Karpas-422 (cell line): ENCODE results near the gene CCNY. TPM values are rescaled to one million over a fixed set of nuclear protein-coding genes. Genes with fewer than 3 reads are reported as not detected.

ENCODE experiments used
- DNase-seq: peaks from one replicate; pipeline ENCODE4 v3.0.0-alpha.2; 2015
- H2AFZ ChIP-seq: fragments of 200-600 bp; sonication (generic); 2 replicates; pipeline ENCODE4 v1.6.1; 2014; ENCODE audit warnings: antibody characterized with exemption, low read length, mixed read lengths
- H3K27ac ChIP-seq: fragments of 200-600 bp; sonication (generic); 2 replicates; pipeline ENCODE4 v1.5.1; 2014; ENCODE audit warnings: mild to moderate bottlenecking, low read length, moderate library complexity
- H3K27me3 ChIP-seq: fragments of 200-600 bp; sonication (generic); 2 replicates; pipeline ENCODE4 v1.6.1; 2014; ENCODE audit warnings: low read length, mixed read lengths
- H3K36me3 ChIP-seq: fragments of 200-600 bp; sonication (generic); 2 replicates; pipeline ENCODE4 v1.6.1; 2014; ENCODE audit warnings: low read length, mixed read lengths; ENCODE audit not compliant: insufficient read depth
- H3K4me1 ChIP-seq: fragments of 200-600 bp; sonication (generic); 2 replicates; pipeline ENCODE4 v1.6.1; 2014; ENCODE audit warnings: mild to moderate bottlenecking, low read length, mixed read lengths
- H3K4me2 ChIP-seq: fragments of 200-600 bp; sonication (generic); 2 replicates; pipeline ENCODE4 v1.6.1; 2014; ENCODE audit warnings: low read length, low read depth, mild to moderate bottlenecking; ENCODE audit not compliant: poor library complexity, severe bottlenecking
- H3K4me3 ChIP-seq: fragments of 200-600 bp; sonication (generic); 2 replicates; pipeline ENCODE4 v1.5.1; 2014; ENCODE audit warnings: mild to moderate bottlenecking, antibody characterized with exemption, low read length, mixed read lengths
- H3K79me2 ChIP-seq: fragments of 200-600 bp; sonication (generic); 2 replicates; pipeline ENCODE4 v1.6.1; 2014; ENCODE audit warnings: mild to moderate bottlenecking, low read length, mixed read lengths
- H3K9ac ChIP-seq: fragments of 200-600 bp; sonication (generic); 2 replicates; pipeline ENCODE4 v1.6.0; 2014; ENCODE audit warnings: low read length
- H3K9me2 ChIP-seq: fragments of 200-600 bp; sonication (generic), shearing (Covaris generic); replicated peaks from 2 replicates; pipeline ENCODE4 v1.6.0; 2014; ENCODE audit warnings: mild to moderate bottlenecking, low read length, moderate library complexity; ENCODE audit not compliant: insufficient read depth
- H3K9me3 ChIP-seq: fragments of 300-700, 200-600 bp; sonication (generic); 2 replicates; pipeline ENCODE4 v1.6.1; 2014; ENCODE audit warnings: low read length, mixed read lengths
- H4K20me1 ChIP-seq: fragments of 200-600 bp; sonication (generic); 2 replicates; pipeline ENCODE4 v1.6.1; 2014; ENCODE audit warnings: mild to moderate bottlenecking, antibody characterized with exemption, low read length, low read depth; ENCODE audit not compliant: insufficient read depth
- total RNA-seq: library from RNA; depleted of rRNA; stranded (reverse); fragments of >200 nt; shearing (Covaris generic); gene quantifications from 2 replicates; pipeline ENCODE4 v1.2.3, GENCODE V29; 2014; ENCODE audit warnings: low replicate concordance

CCNY gene
- total RNA-seq, 1 experiment from 2014 or later, result 19.4 TPM

GRCh38 chr10:35580423-35580770 is 244.1 kb downstream of the CCNY start:
- Histone ChIP-seq H3K4me3 (no peak overlapping the region), H3K27me3 (no peaks in the 10 kb centered on the region), H3K79me2 (no peaks in the 10 kb centered on the region), H4K20me1 (no peaks in the 10 kb centered on the region), H3K36me3 (no peaks in the 10 kb centered on the region), H3K9me3 (no peaks in the 10 kb centered on the region), H3K4me1 (no peaks in the 10 kb centered on the region; the same call in 1 of the 2 replicates), H3K4me2 (no peak overlapping the region), H3K27ac (no peak overlapping the region), H2AFZ (no peak overlapping the region), H3K9me2 (no peaks in the 10 kb centered on the region), H3K9ac (no peak overlapping the region)
- DNase-seq, result no peak

- no peaks in the 10 kb centered on the region for H3K79me2 ChIP-seq
- H3K9me2 ChIP-seq, result no peaks in the 10 kb centered on the region
- H4K20me1 ChIP-seq, result no peaks in the 10 kb centered on the region
- DNase-seq, result no peak
- H3K4me2 ChIP-seq, result no peak overlapping the region
- no peak overlapping the region for H3K4me3 ChIP-seq
- H3K36me3 ChIP-seq, result no peaks in the 10 kb centered on the region
- H3K9me3 ChIP-seq, result no peaks in the 10 kb centered on the region
- no peak overlapping the region for H3K9ac ChIP-seq
- H3K27me3 ChIP-seq, result no peaks in the 10 kb centered on the region
- H3K4me1 ChIP-seq, result no peaks in the 10 kb centered on the region; the same call in 1 of the 2 replicates
- H3K27ac ChIP-seq, result no peak overlapping the region
- no peak overlapping the region for H2AFZ ChIP-seq
Measured at GRCh38 chr10:35581655-35582054, 245.3 kb downstream of the CCNY start.

- Histone ChIP-seq H4K20me1 (no peaks in the 10 kb centered on the region), H3K36me3 (no peaks in the 10 kb centered on the region), H3K4me2 (no peak overlapping the region), H3K79me2 (no peaks in the 10 kb centered on the region), H3K9me3 (no peaks in the 10 kb centered on the region), H2AFZ (no peak overlapping the region), H3K9me2 (no peaks in the 10 kb centered on the region), H3K9ac (no peak overlapping the region), H3K4me1 (no peaks in the 10 kb centered on the region; the same call in 1 of the 2 replicates), H3K27ac (no peak overlapping the region), H3K4me3 (no peak overlapping the region), H3K27me3 (no peaks in the 10 kb centered on the region)
- no peak for DNase-seq
Measured at GRCh38 chr10:35584946-35585345, 248.6 kb downstream of the CCNY start.

- H3K27me3 ChIP-seq, result no peaks in the 10 kb centered on the region
- H3K9me2 ChIP-seq, result no peaks in the 10 kb centered on the region
- no peak overlapping the region for H3K4me2 ChIP-seq
- no peaks in the 10 kb centered on the region for H3K79me2 ChIP-seq
- H3K9me3 ChIP-seq, result no peaks in the 10 kb centered on the region
- no peaks in the 10 kb centered on the region for H4K20me1 ChIP-seq
- H2AFZ ChIP-seq, result no peak overlapping the region
- no peak for DNase-seq
- H3K4me3 ChIP-seq, result no peak overlapping the region
- H3K4me1 ChIP-seq, result no peaks in the 10 kb centered on the region
- H3K27ac ChIP-seq, result no peak overlapping the region
- no peak overlapping the region for H3K9ac ChIP-seq
- H3K36me3 ChIP-seq, result no peaks in the 10 kb centered on the region
Measured at GRCh38 chr10:35585356-35585755, 249.0 kb downstream of the CCNY start.

GRCh38 chr10:35585903-35586535 is 249.7 kb downstream of the CCNY start:
- no peaks in the 10 kb centered on the region for H3K36me3 ChIP-seq
- H3K27me3 ChIP-seq, result no peaks in the 10 kb centered on the region
- no peak overlapping the region for H2AFZ ChIP-seq
- no peaks in the 10 kb centered on the region for H3K9me3 ChIP-seq
- no peaks in the 10 kb centered on the region for H3K9me2 ChIP-seq
- no peaks in the 10 kb centered on the region for H4K20me1 ChIP-seq
- H3K79me2 ChIP-seq, result no peaks in the 10 kb centered on the region
- H3K4me2 ChIP-seq, result no peak overlapping the region
- H3K4me1 ChIP-seq, result no peaks in the 10 kb centered on the region
- no peak overlapping the region for H3K27ac ChIP-seq
- H3K9ac ChIP-seq, result no peak overlapping the region
- no peak for DNase-seq
- no peak overlapping the region for H3K4me3 ChIP-seq

- H3K9me3 ChIP-seq, result no peaks in the 10 kb centered on the region
- DNase-seq, result no peak
- H3K4me2 ChIP-seq, result no peak overlapping the region
- no peaks in the 10 kb centered on the region for H3K27me3 ChIP-seq
- H3K4me3 ChIP-seq, result no peak overlapping the region
- H3K9me2 ChIP-seq, result no peaks in the 10 kb centered on the region
- H3K27ac ChIP-seq, result no peak overlapping the region
- H3K79me2 ChIP-seq, result no peaks in the 10 kb centered on the region
- H3K4me1 ChIP-seq, result no peaks in the 10 kb centered on the region
- H3K36me3 ChIP-seq, result no peaks in the 10 kb centered on the region
- H3K9ac ChIP-seq, result no peak overlapping the region
- H4K20me1 ChIP-seq, result no peaks in the 10 kb centered on the region
- no peak overlapping the region for H2AFZ ChIP-seq
Measured at GRCh38 chr10:35588836-35589235, 252.5 kb downstream of the CCNY start.

- no peak overlapping the region for H3K4me3 ChIP-seq
- no peak overlapping the region for H3K4me2 ChIP-seq
- H3K9ac ChIP-seq, result no peak overlapping the region
- H3K27me3 ChIP-seq, result no peaks in the 10 kb centered on the region
- H2AFZ ChIP-seq, result no peak overlapping the region
- H3K9me2 ChIP-seq, result no peaks in the 10 kb centered on the region
- no peak overlapping the region for H3K27ac ChIP-seq
- H3K79me2 ChIP-seq, result no peaks in the 10 kb centered on the region
- no peak for DNase-seq
- H4K20me1 ChIP-seq, result no peaks in the 10 kb centered on the region
- H3K4me1 ChIP-seq, result no peaks in the 10 kb centered on the region
- no peaks in the 10 kb centered on the region for H3K9me3 ChIP-seq
- no peaks in the 10 kb centered on the region for H3K36me3 ChIP-seq
Measured at GRCh38 chr10:35592441-35592840, 256.1 kb downstream of the CCNY start.

GRCh38 chr10:35594115-35595079 is 258.1 kb downstream of the CCNY start:
- Histone ChIP-seq H3K4me3 (no peak overlapping the region), H3K79me2 (no peaks in the 10 kb centered on the region), H3K9me2 (no peaks in the 10 kb centered on the region), H2AFZ (no peak overlapping the region), H3K4me1 (no peaks in the 10 kb centered on the region), H3K9ac (no peak overlapping the region), H3K4me2 (no peak overlapping the region), H3K27ac (no peak overlapping the region), H3K9me3 (no peaks in the 10 kb centered on the region), H3K27me3 (no peaks in the 10 kb centered on the region), H4K20me1 (no peaks in the 10 kb centered on the region), H3K36me3 (no peaks in the 10 kb centered on the region)
- no peak for DNase-seq
